GM19099 (cell line): ENCODE results near the gene SLCO3A1.

Source experiments
- POLR2A ChIP-seq: IDR thresholded peaks from 3 replicates; pipeline ENCODE4 v1.6.1; 2011; ENCODE audit warnings: low read depth; ENCODE audit not compliant: insufficient read length; ENCODE audit errors: extremely low read depth

Gene SLCO3A1

DNA sequence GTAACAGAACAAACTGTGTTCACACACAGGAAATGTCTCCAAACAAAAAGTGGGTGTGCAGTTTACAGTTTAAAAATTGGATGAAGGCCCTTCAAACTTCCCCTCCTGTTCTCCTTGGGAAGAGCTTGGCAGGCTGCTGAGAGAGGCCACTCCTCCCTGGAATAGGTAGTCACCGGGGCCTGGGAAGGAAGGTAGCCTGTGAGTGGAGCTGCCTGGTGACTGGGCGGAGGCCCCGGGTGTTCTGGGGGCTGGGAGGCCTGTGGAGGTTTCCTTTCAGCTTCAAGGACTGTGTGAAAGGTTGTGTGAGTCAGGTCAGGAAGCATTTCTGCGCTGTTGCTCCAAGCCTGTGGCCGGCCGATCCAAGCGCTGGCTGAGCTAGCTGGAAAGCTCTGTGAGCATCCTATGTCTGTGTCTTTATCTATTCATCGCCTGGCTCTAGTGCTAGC lies 14.1 kb downstream of the SLCO3A1 start:
- no peak for TF ChIP-seq POLR2A

DNA sequence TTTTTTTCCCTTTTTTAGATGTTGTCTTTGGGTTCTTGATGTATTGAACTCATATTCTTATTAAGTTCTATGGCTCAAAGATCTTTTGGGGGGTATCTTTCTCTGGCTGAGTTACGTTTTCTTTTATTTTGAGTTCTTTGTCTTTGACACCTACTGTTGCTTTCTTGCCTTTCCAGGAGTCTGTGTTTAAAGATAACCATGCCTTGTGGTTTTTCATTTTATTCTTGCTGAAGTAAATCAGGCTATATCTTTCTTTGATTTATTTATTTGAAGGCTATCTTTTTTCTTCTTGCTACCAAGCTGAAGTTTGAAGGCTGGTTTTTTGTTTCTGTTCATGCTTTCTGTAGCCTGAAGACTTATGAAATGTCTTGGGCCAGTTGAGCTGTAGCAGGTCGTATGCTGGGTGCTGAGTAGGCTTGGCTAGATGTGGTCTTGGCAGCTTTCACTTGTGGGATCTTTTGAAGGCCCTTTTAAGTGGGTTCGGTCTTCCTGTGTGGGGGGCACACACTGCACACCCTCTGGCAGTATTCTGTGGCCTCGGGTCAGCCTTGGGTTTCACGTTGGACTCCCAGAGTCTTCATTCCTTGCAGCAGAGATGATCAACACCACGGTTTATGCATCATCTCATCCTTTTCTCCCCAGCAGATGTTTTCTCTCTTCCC lies 17.5 kb downstream of the SLCO3A1 start:
- no peak for TF ChIP-seq POLR2A

DNA sequence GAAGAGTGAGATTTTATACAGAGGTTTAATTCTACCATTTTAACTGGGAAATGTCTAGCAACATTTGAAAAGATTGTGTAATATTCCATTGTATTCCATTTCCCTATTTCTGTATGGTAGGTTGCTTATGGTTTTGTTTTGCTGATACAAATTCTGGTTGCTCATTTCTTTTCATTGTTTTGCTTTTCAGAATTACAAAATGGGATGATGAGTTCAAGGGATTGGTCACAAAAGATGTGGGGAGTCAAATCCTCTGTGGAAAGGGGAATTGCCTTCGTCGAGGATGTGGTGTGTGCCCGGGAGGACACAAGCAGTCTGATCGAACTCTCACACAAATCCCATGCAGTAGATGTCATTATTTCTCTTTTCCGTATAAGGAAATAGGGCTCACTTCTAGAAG lies 18.3 kb downstream of the SLCO3A1 start:
- TF ChIP-seq POLR2A, result no peak

DNA sequence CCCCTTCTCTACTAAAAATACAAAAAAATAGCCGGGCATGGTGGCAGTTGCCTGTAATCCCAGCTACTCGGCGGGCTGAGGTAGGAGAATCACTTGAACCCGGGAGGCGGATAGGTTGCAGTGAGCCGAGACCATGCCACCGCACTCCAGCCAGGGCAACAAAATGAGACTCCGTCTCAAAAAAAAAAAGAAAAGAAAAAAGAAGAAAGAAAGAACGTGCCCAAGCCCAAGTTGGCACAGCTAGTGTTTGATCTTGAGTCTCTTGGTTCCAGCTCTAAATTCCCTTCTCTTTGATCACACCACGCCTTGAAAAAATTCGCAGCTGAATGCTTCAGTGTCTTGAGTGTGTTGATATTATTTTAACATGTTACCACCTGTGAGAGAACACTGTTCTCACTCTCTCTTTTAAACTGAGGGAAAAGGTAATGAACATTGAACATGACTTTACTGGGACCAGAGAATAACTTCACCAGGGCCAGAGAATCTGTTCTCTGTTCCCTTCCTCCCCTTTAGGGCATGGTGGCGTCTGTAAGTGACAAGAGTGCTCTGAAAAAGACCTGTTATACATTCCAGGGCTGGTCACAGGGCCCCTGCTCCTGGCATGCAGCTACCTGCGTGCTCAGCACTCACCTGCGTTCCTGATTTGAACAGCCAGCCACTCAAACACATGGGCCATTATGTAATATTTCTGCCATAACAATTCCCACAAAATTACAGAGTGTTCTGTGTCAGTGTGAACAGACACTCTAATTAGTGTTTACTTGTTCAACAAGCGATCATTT lies 19.0 kb downstream of the SLCO3A1 start:
- TF ChIP-seq POLR2A, result no peak

DNA sequence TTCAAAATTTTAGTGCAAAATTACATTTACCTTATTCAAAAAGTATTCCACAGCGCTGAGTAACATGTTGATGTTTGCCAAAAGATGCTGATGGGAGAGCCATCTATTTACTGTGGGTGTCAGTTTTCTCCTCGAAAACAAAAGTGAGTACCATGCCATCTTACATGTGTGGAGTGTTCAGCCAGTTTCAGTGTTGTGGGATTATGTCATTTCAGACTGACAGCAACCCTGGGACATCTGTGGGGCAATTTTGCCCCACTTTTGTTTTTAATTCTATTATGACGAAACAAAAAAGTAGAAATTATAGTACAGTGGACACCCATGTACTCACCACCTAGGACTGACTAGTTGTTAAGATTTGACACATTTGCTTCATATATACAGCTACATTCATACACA lies 19.6 kb downstream of the SLCO3A1 start:
- TF ChIP-seq POLR2A, result no peak

DNA sequence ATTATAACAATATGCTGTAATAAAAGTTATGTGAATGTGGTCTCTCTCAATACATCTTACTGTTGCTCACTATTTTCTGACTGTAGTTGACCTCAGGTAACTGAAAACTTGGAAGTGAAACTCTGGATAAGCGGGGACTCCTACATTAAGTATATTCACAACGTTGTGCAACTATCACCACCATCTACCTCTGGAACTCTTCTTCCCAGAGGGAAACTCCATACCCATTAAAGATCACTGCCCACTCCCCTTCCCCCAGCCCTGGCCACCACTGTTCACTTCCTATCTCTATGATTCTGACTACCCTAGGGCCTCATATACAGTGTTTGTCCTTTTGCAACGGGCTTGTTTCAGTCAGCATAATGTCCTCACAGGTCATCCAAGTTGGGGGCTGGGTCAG lies 20.7 kb downstream of the SLCO3A1 start:
- no peak for TF ChIP-seq POLR2A

DNA sequence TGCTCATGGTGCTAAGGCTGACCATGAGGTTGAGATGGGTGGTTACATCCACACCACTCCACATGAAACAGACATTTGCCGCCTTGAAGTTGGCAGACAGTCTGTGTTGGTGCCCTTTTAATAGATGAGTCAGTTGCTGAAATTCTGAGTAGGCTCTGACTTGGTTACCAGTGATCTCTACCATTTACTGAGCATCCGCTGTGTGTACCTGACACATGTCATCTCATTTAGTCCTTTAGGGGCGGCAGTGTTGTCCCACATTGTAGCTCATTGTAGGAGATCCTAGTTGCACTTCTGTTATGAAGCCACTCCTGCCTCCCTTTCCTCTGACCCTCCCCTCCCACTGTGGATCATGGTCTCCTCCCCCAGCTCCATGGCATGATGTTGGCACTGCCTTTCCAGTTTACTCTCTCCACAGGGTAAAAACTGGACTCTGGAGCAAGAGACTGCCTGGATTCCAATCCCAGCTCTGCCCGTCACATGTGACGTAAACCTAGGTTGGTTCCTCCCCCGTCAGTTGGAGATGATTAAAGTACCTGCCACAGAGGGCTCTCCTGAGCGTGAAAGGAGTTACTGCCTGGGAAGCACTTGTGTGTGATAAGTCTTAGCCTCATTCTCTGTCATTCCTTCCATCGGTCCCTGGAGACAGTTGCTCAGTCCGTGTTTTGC lies 21.6 kb downstream of the SLCO3A1 start:
- TF ChIP-seq POLR2A, result no peak

DNA sequence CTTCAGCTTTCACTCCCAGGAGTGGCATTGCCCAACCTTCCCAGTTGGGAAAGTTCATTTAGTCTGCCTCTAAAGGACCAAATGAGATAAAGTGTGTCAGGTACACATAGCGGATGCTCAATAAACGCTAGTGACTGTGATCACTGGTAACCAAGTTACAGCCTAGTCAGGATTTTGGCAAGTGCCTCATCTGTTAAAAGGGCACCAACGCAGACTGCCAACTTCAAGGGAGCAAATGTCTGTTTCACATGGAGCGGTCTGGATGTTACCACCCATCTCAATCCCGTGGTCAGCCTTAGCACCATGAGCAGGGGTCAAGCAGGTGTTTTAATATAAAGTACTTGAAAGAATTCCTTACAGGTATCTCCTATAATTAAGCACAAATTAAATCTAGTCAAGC lies 22.7 kb downstream of the SLCO3A1 start:
- no peak for TF ChIP-seq POLR2A

DNA sequence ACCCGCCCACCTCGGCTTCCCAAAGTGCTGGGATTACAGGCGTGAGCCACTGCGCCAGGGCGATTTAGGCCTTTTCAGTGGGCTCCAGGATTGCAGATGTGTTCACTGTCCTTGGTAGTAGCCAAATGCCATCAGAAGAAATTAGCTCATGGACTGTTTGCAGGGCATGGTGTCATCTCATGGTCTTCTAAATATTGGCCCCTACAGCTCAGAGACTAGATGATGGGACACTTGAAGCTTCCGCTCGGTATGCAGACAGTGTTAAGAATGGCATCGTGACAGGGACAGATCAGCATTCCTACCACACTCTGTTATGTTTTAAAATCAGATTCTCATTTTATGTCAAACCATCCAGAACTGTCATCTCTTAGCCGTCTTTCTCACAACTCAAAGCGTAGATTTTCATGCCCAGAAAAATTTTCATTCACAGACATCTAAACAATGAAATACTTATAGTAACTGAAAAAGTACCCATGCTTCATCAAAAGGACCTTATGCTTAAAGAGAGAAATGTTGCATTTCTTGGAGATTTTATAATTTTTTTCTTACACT lies 24.9 kb downstream of the SLCO3A1 start:
- TF ChIP-seq POLR2A, result no peak

DNA sequence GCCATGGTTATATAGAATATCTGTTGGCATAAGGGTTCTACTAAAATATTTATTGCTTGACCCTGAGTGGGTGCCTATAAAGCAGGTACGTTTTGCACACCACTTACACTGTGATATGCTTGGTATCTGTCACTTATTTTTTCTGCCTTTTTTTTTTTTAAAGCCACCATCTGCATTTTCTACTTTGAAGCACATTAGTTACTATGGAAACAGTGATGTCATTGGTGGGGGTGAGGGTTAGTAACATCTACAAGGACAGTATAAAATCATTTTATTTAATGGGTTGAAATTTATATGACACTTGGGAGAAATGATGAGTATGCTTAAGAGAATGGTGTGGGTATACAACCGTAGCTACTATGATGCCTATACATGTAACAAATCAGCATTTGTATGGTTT lies 25.6 kb downstream of the SLCO3A1 start:
- no peak for TF ChIP-seq POLR2A

DNA sequence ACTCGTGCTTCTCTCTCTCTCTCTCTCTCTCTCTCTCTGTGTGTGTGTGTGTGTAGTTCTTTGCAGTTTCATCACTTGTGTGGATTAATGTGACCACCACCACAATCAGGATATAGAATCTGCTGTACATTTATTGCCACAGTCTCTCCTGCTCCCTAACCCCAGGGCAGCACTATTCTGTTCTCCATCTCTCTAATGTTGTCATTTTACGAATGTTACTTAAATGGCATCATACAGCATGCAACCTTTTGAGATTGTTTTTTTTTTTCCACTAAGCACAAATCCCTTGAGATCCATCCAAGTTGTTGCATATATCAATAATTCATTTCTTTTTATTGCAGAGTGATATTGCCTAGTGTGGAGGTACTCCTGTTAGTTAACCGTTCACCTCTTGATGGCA lies 26.9 kb downstream of the SLCO3A1 start:
- TF ChIP-seq POLR2A, result no peak

DNA sequence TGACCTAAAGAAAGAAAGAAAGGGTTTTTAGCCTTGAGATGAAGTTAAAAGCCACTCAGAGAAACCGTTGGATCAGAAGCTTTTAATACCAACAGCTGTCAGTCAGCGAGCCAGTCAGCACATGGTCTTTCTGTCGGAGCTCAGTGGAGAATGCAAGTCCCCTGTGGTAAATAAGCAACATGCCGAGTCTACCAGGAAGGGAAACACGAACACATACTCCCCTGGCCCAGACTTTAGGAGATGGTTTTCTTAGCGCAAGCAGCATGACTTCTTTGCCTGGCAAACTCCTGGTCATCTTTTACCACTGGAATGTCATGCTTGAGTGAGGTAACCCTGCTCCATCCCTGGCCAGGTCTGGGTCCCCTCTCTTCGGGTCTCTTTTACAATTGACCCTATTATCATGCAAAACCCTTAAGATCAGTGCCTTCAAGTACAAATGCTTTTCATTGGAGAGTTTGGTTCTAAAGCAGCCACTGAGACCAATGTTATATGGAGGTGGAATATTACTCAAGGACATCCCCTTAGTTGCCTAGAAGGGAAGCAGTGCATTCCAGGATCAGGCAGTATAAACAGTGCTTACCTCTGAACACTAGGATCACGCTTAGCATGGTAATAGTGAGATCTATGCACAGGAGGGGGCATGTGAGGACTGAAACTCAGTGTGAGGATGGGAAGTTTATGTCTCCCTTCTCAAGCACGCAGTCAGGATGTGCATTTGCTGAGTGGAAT lies 28.2 kb downstream of the SLCO3A1 start:
- TF ChIP-seq POLR2A, result no peak

DNA sequence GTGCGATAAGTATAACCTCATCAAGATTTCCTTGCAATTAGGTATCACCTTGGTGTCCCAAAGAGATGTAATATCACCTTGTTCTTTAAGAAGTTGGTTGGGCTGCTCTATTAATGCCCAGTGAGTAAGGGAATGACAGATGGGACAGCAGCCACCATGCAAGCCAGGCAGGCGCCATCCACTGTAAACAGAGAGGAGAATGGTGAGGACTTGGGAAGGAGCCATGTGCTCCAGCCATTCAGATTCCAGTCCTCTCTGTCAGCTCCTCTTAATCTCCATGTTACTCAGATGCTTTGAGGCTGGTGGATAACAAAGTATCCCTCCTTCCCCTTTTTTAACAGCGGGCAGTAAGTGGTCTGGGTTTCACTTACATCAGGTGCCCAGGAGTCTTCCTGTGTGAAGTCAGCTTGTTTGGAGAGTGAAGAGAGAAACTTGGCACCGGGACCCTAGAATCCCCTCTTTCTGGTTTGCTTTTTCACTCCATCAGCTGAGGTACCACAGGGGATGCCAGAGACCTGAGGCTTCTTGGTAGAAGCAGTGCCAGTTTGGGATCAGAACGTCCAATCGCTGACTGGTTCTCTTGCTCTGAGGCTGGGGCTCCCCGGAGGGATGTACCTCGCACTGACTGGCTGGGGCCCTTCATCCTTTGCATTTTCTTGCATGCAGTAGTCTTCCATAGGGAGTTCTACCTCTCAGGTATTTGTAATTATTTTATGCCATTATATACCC lies 29.5 kb downstream of the SLCO3A1 start:
- TF ChIP-seq POLR2A, result no peak

DNA sequence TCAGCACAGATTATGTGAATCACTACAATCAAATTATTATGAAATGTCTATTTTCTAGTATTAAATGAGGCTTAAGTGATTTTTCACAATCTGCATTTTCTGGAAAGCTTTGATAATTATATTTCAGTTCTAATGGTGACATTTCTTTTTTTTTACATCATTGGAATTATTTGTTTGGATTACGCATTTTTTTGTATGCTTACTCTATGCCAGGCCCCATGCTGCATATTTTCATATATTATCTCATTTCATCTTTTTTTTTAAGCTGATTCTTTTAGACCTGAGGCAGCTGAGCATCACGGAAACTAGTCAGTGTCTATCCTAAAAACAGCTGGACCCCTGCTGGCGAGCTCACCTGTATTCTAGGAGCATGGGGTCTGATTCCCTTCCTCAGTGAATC lies 31.1 kb downstream of the SLCO3A1 start:
- no peak for TF ChIP-seq POLR2A

DNA sequence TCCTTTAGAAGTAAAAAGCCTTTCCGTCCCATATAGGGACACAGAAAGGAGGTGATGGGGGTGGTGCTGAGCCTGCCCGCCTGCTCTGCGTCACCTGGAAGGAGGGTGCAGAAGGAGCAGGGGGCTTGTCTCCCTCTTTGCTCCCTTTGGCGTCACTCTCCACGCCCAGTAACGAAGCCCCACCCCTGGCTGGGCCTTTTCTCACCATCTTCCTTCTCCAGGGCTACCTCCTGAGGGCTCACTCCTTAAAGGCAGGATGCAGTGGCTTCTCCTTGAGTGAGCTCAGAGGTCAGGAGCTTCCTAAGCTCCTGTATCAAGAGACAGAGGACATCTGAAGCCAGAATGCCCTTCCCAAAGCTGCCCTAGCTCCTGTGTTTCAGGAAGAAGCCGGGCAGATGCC lies 31.5 kb downstream of the SLCO3A1 start:
- TF ChIP-seq POLR2A, result no peak

DNA sequence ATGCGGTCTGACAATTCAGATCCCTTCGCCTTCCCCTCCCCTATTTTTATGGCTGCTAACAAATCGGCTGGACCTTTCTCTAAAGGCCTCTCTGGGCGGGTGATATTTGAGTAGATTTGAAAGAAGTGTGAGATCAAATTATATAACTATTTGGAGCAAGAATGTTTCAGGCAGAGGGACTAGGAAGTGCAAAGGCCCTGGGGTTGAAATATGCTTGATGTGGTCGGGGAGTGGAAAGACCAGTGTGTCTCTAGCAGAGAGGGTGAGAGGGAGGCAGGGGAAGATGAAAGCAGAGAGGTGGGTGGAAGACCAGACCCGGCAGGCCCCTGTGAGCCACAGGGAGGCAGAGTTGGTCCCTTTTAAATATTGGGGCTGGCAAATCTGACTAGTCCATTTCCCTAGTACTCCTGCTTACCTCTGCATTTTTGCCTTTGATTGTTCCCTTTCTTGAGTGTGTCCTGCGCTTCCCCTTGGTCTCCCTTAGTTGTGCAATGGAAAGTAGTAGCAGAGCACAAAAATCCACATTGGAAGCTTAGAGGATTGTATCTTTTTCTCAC lies 32.3 kb downstream of the SLCO3A1 start:
- TF ChIP-seq POLR2A, result no peak
